ENCODE results near the gene JAG1. TPM values are rescaled to one million over a fixed set of nuclear protein-coding genes. Genes with fewer than 3 reads are reported as not detected.

JAG1 gene
- polyA plus RNA-seq, 3 donors, result 0.70 to 6.8 (median 0.85) TPM

- Mint-ChIP-seq H3K4me3 (peak overlapping the region; percentile 95 to 97), H3K36me3 (peaks cover 20 to 23% of the 10 kb centered on the region in 2 donors), H3K27ac (peak overlapping the region; percentile 82 to 92 (median 88)), H3K27me3 (ENCODE audit: low read depth in 3 of 3) (peaks cover 22 to 28% (median 25%) of the 10 kb centered on the region in 3 donors), H3K4me1 (peaks cover 28% of the 10 kb centered on the region), H3K9me3 (no peaks in the 10 kb centered on the region)
- peak; percentile 74 to 88 (median 79) for DNase-seq
- Histone ChIP-seq H4K20me1 (ENCODE audit: insufficient read depth, low read length) (peaks cover 36% of the 10 kb centered on the region), H2AFZ (ENCODE audit: insufficient read depth, low read depth, low read length, poor library complexity, severe bottlenecking) (peak overlapping the region; percentile 97), H3K4me1 (ENCODE audit: control insufficient read depth in 1 of 2, insufficient read depth in 2 of 2, low read length in 2 of 2) (peaks cover 22 to 42% of the 10 kb centered on the region in 2 donors), H3K9me3 (replicated peaks in 1 of 2; ENCODE audit: control insufficient read depth in 1 of 2, insufficient read depth in 1 of 2, low read length in 2 of 2) (no peaks in the 10 kb centered on the region), H3K36me3 (replicated peaks in 1 of 2; ENCODE audit: control insufficient read depth in 1 of 2, insufficient read depth in 2 of 2, low read length in 2 of 2) (peaks cover 0 to 2% of the 10 kb centered on the region in 2 donors), H3K9ac (ENCODE audit: insufficient read depth, low read length, poor library complexity, severe bottlenecking) (peak overlapping the region; percentile 80), H3K27me3 (ENCODE audit: control insufficient read depth in 2 of 2, insufficient read depth in 2 of 2, low read length in 2 of 2) (peaks cover 4 to 21% of the 10 kb centered on the region in 2 donors), H3K79me2 (ENCODE audit: insufficient read depth, low read length) (peaks cover 8% of the 10 kb centered on the region), H3K4me3 (replicated peaks in 1 of 3; ENCODE audit: low read depth in 2 of 3, low read length in 3 of 3) (peak overlapping the region; percentile 77 to 91 (median 80)), H3K27ac (ENCODE audit: low read depth in 1 of 2, low read length in 2 of 2) (peak overlapping the region; percentile 50 to 86), H3K4me2 (replicated peaks; ENCODE audit: extremely low read depth, low read length, poor library complexity, severe bottlenecking) (peak overlapping the region; percentile 97)
- WGBS (ENCODE audit: insufficient coverage), result 0% methylated on average over 46 of the region's 47 CpGs
- no peak for TF ChIP-seq CTCF (IDR thresholded peaks at IDR 0.05)
- intact Hi-C loops (cut with micrococcal nuclease), result loop anchor here (5.0 to 10.0 kb wide), 4 partner anchors 188 to 678 kb away; partner anchors contain the start of gene MKKS (in 2 of the 2)
These were observed 1.1 kb downstream of the JAG1 start for GRCh38 chr20:10672624-10673127.

- WGBS (ENCODE audit: insufficient coverage), result 0% methylated on average over 41 of the region's 42 CpGs
- Histone ChIP-seq H3K79me2 (ENCODE audit: insufficient read depth, low read length) (peaks cover 8% of the 10 kb centered on the region), H4K20me1 (ENCODE audit: insufficient read depth, low read length) (peaks cover 42% of the 10 kb centered on the region), H3K9ac (ENCODE audit: insufficient read depth, low read length, poor library complexity, severe bottlenecking) (peak overlapping the region; percentile 80), H2AFZ (ENCODE audit: insufficient read depth, low read depth, low read length, poor library complexity, severe bottlenecking) (peak overlapping the region; percentile 97), H3K4me1 (ENCODE audit: control insufficient read depth in 1 of 2, insufficient read depth in 2 of 2, low read length in 2 of 2) (peaks cover 22 to 42% of the 10 kb centered on the region in 2 donors), H3K9me3 (replicated peaks in 1 of 2; ENCODE audit: control insufficient read depth in 1 of 2, insufficient read depth in 1 of 2, low read length in 2 of 2) (no peaks in the 10 kb centered on the region), H3K27ac (ENCODE audit: low read depth in 1 of 2, low read length in 2 of 2) (peak overlapping the region; percentile 50 to 86), H3K4me3 (replicated peaks in 1 of 3; ENCODE audit: low read depth in 2 of 3, low read length in 3 of 3) (peak overlapping the region; percentile 77 to 91 (median 80)), H3K36me3 (replicated peaks in 1 of 2; ENCODE audit: control insufficient read depth in 1 of 2, insufficient read depth in 2 of 2, low read length in 2 of 2) (peaks cover 0 to 2% of the 10 kb centered on the region in 2 donors), H3K27me3 (ENCODE audit: control insufficient read depth in 2 of 2, insufficient read depth in 2 of 2, low read length in 2 of 2) (peaks cover 4 to 17% of the 10 kb centered on the region in 2 donors), H3K4me2 (replicated peaks; ENCODE audit: extremely low read depth, low read length, poor library complexity, severe bottlenecking) (peak overlapping the region; percentile 97)
- Mint-ChIP-seq H3K27me3 (ENCODE audit: low read depth in 3 of 3) (peaks cover 20 to 24% (median 22%) of the 10 kb centered on the region in 3 donors), H3K4me3 (peak overlapping the region; percentile 95 to 97), H3K27ac (peak overlapping the region; percentile 82 to 92 (median 88)), H3K4me1 (peaks cover 28% of the 10 kb centered on the region), H3K9me3 (no peaks in the 10 kb centered on the region), H3K36me3 (peaks cover 26 to 29% of the 10 kb centered on the region in 2 donors)
- DNase-seq, result peak in 2 of 3 donors; percentile 8 to 33
- intact Hi-C loops (cut with micrococcal nuclease), result loop anchor here (5.0 to 10.0 kb wide), 4 partner anchors 187 to 677 kb away; partner anchors contain the start of gene MKKS (in 2 of the 2)
- TF ChIP-seq CTCF (IDR thresholded peaks at IDR 0.05), result no peak
These were observed 1.7 kb downstream of the JAG1 start for GRCh38 chr20:10671919-10672623.
